Parathyroid adenoma (tissue), 2 donors: ENCODE measurements around the gene BCL2L1.
A peak's percentile ranks its signal among the peaks of the same experiment; 100 is the strongest.

Source experiments
- H2AFZ ChIP-seq: fragments of 300-600 bp; sonication (generic); one replicate; pipeline ENCODE4 v1.7.0; 2017; ENCODE audit warnings: antibody characterized with exemption, mild to moderate bottlenecking
- H3K27ac ChIP-seq: fragments of 300-600 bp; sonication (generic); one replicate; pipeline ENCODE4 v1.7.0; 2017
- H3K27me3 ChIP-seq: fragments of 300-600 bp; sonication (generic); one replicate; pipeline ENCODE4 v1.7.0; 2017; ENCODE audit warnings: low read length; ENCODE audit not compliant: control insufficient read depth, insufficient read depth
- H3K36me3 ChIP-seq: fragments of 300-600 bp; sonication (generic); one replicate; pipeline ENCODE4 v1.7.0; 2017; ENCODE audit warnings: low read length; ENCODE audit not compliant: control insufficient read depth, insufficient read depth
- H3K4me1 ChIP-seq: fragments of 300-600 bp; sonication (generic); one replicate; pipeline ENCODE4 v1.7.0; 2017; ENCODE audit warnings: control low read depth
- H3K4me2 ChIP-seq: fragments of 300-600 bp; sonication (generic); one replicate; pipeline ENCODE4 v1.7.0; 2017; ENCODE audit warnings: low read length
- H3K4me3 ChIP-seq: fragments of 300-600 bp; sonication (generic); one replicate; pipeline ENCODE4 v1.7.0; 2017; ENCODE audit warnings: low read depth, low read length
- H3K79me2 ChIP-seq: fragments of 300-600 bp; sonication (generic); one replicate; pipeline ENCODE4 v1.7.0; 2017; ENCODE audit warnings: control low read depth
- H3K9ac ChIP-seq: fragments of 300-600 bp; sonication (generic); one replicate; pipeline ENCODE4 v1.7.0; 2017; ENCODE audit warnings: mild to moderate bottlenecking
- H3K9me3 ChIP-seq: fragments of 300-600 bp; sonication (generic); one replicate; pipeline ENCODE4 v1.7.0; 2017; ENCODE audit warnings: low read length; ENCODE audit not compliant: control insufficient read depth
- CTCF ChIP-seq: fragments of 300-600 bp; sonication (generic); IDR thresholded peaks from one replicate; pipeline ENCODE4 v1.7.0; 2017; ENCODE audit warnings: antibody characterized with exemption, mild to moderate bottlenecking
- donor health status: primary hyperparathyroidism.

BCL2L1 gene

GRCh38 chr20:31746068-31746878, 23.6 kb upstream of the BCL2L1 start:
- H2AFZ ChIP-seq: no peak overlapping the region
- no peak overlapping the region for H3K27ac ChIP-seq
- no peak overlapping the region for H3K4me2 ChIP-seq
- no peak overlapping the region for H3K4me3 ChIP-seq
- no peaks in the 10 kb centered on the region for H3K79me2 ChIP-seq
- H3K4me1 ChIP-seq: no peaks in the 10 kb centered on the region
- H3K9me3 ChIP-seq: no peaks in the 10 kb centered on the region
- no peaks in the 10 kb centered on the region for H3K36me3 ChIP-seq
- no peaks in the 10 kb centered on the region for H3K27me3 ChIP-seq
- no peak overlapping the region for H3K9ac ChIP-seq
- TF ChIP-seq CTCF: no peak

- Histone ChIP-seq H3K27me3 (no peaks in the 10 kb centered on the region), H3K4me3 (no peak overlapping the region), H3K9ac (no peak overlapping the region), H3K27ac (no peak overlapping the region), H2AFZ (no peak overlapping the region), H3K9me3 (no peaks in the 10 kb centered on the region), H3K79me2 (no peaks in the 10 kb centered on the region), H3K36me3 (no peaks in the 10 kb centered on the region), H3K4me1 (no peaks in the 10 kb centered on the region), H3K4me2 (no peak overlapping the region)
- TF ChIP-seq CTCF: no peak
Measured at GRCh38 chr20:31740656-31741323, 18.1 kb upstream of the BCL2L1 start.

GRCh38 chr20:31740208-31740607, 17.5 kb upstream of the BCL2L1 start:
- no peaks in the 10 kb centered on the region for H3K79me2 ChIP-seq
- no peaks in the 10 kb centered on the region for H3K4me1 ChIP-seq
- no peak overlapping the region for H3K4me2 ChIP-seq
- no peaks in the 10 kb centered on the region for H3K9me3 ChIP-seq
- H3K4me3 ChIP-seq: no peak overlapping the region
- H3K9ac ChIP-seq: no peak overlapping the region
- no peaks in the 10 kb centered on the region for H3K27me3 ChIP-seq
- TF ChIP-seq CTCF: no peak
- H2AFZ ChIP-seq: no peak overlapping the region
- no peaks in the 10 kb centered on the region for H3K36me3 ChIP-seq
- no peak overlapping the region for H3K27ac ChIP-seq

- Histone ChIP-seq H3K9me3 (no peaks in the 10 kb centered on the region), H3K27me3 (no peaks in the 10 kb centered on the region), H3K4me1 (no peaks in the 10 kb centered on the region), H2AFZ (peak overlapping the region; percentile 85), H3K27ac (no peak overlapping the region), H3K4me2 (peak overlapping the region; percentile 96), H3K4me3 (peak overlapping the region; percentile 61), H3K79me2 (no peaks in the 10 kb centered on the region), H3K36me3 (no peaks in the 10 kb centered on the region), H3K9ac (no peak overlapping the region)
- TF ChIP-seq CTCF: no peak
Measured at GRCh38 chr20:31739550-31739977, 16.9 kb upstream of the BCL2L1 start.
